A549 treated with ZK216348 at 1 μM for 4 hours (cell line): ENCODE data around the gene DCAF5. TPM values are rescaled to one million over a fixed set of nuclear protein-coding genes. Genes with fewer than 3 reads are reported as not detected.

ENCODE experiments used
- total RNA-seq: library from RNA; stranded (reverse); fragments of 200-300 nt; extraction: Qiagen RNA extraction; gene quantifications from 5 replicates; pipeline ENCODE4 v1.2.3, GENCODE V29; 2022; ENCODE audit warnings: low read depth

DCAF5 gene, protein sequence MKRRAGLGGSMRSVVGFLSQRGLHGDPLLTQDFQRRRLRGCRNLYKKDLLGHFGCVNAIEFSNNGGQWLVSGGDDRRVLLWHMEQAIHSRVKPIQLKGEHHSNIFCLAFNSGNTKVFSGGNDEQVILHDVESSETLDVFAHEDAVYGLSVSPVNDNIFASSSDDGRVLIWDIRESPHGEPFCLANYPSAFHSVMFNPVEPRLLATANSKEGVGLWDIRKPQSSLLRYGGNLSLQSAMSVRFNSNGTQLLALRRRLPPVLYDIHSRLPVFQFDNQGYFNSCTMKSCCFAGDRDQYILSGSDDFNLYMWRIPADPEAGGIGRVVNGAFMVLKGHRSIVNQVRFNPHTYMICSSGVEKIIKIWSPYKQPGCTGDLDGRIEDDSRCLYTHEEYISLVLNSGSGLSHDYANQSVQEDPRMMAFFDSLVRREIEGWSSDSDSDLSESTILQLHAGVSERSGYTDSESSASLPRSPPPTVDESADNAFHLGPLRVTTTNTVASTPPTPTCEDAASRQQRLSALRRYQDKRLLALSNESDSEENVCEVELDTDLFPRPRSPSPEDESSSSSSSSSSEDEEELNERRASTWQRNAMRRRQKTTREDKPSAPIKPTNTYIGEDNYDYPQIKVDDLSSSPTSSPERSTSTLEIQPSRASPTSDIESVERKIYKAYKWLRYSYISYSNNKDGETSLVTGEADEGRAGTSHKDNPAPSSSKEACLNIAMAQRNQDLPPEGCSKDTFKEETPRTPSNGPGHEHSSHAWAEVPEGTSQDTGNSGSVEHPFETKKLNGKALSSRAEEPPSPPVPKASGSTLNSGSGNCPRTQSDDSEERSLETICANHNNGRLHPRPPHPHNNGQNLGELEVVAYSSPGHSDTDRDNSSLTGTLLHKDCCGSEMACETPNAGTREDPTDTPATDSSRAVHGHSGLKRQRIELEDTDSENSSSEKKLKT
- 13.5 to 19.0 TPM (median 17.6 TPM) in 5 replicates for total RNA-seq

DNA sequence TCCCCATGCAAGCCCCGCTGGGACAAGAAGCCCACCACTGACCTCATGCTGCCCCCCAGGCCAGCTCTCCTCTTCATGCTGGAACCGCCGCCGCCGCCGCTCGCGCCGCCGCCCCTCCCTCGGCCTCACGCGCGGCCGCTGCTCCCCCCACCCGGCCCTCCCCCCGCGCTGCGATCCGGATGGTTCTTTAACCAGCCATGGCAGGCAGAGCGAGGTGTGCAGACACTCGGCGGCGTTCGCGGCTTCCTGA is at the start of gene DCAF5:
Gene DCAF5 (minus strand): TSS at position 218 of the 250 bp plus-strand sequence. CDS start 141 bp downstream, at position 77.

GRCh38 chr14:69191340-69192111 is 38.6 kb upstream of the DCAF5 start, which contains the start of gene EXD2:
TSS of gene EXD2 (plus strand) at chr14:69191498. CDS start at chr14:69209471, 17,973 bp downstream.

Other genes starting within 250 kb of the DCAF5 start
- 146 to 227 TPM (median 200 TPM) in 5 replicates for gene ACTN1, start 173.8 kb downstream of the DCAF5 start, total RNA-seq
- gene EXD2, start 38.4 kb upstream of the DCAF5 start, total RNA-seq, result 12.4 to 15.0 TPM (median 12.8 TPM) in 5 replicates
- gene GALNT16, start 107.0 kb upstream of the DCAF5 start, total RNA-seq, result 1.9 to 4.0 TPM (median 3.3 TPM) in 5 replicates
- gene ERH, start 245.2 kb upstream of the DCAF5 start, total RNA-seq, result 263 to 424 TPM (median 335 TPM) in 5 replicates
- 34.5 to 46.9 TPM (median 38.2 TPM) in 5 replicates for gene SLC39A9, start 245.6 kb upstream of the DCAF5 start, total RNA-seq